Measurements from ENCODE around the gene RPL13. TPM values are rescaled to one million over a fixed set of nuclear protein-coding genes. Genes with fewer than 3 reads are reported as not detected.

Gene RPL13
- total and polyA plus RNA-seq, 4 donors = 699 to 2,663 (median 1,571) TPM

- TF ChIP-seq FOXA2 (IDR thresholded peaks at IDR 0.05) (peak; percentile 86), FOXA1 (IDR thresholded peaks at IDR 0.05) (peak; percentile 65), CTCF (IDR thresholded peaks at IDR 0.05; ENCODE audit: low read depth, low read length, missing input control) (no peak), REST (IDR thresholded peaks at IDR 0.05) (no peak), HNF4A (conservative IDR thresholded peaks at IDR 0.05) (peak; percentile 85 to 88), ATF3 (IDR thresholded peaks at IDR 0.05) (no peak), HNF4G (IDR thresholded peaks at IDR 0.05) (peak; percentile 18), EGR1 (IDR thresholded peaks at IDR 0.05; ENCODE audit: low read depth in 2 of 2) (peak; percentile 60 to 86), JUND (IDR thresholded peaks at IDR 0.05) (no peak), GABPA (IDR thresholded peaks at IDR 0.05 in 1 of 2, conservative IDR thresholded peaks at IDR 0.05 in 1 of 2) (peak in 1 of 2 donors; percentile 77), RXRA (IDR thresholded peaks at IDR 0.05) (peak; percentile 99), SP1 (IDR thresholded peaks at IDR 0.05) (peak; percentile 90), ZBTB33 (IDR thresholded peaks at IDR 0.05) (no peak), NR2F2 (IDR thresholded peaks at IDR 0.05) (peak; percentile 100), TAF1 (conservative IDR thresholded peaks at IDR 0.05) (no peak), MAX (IDR thresholded peaks at IDR 0.05) (no peak), YY1 (IDR thresholded peaks at IDR 0.05) (no peak), RAD21 (IDR thresholded peaks at IDR 0.05) (peak in 1 of 2 donors; percentile 53)
- Histone ChIP-seq H3K4me3 (ENCODE audit: low read depth in 1 of 3, low read length in 3 of 3) (no peak overlapping the region), H3K9ac (ENCODE audit: low read depth in 1 of 2, low read length in 2 of 2) (peak overlapping the region in 1 of 2 donors; percentile 47), H3K9me3 (ENCODE audit: control insufficient read depth in 4 of 4, low read length in 3 of 4) (no peaks in the 10 kb centered on the region), H3K4me1 (ENCODE audit: control insufficient read depth in 4 of 4, insufficient read depth in 4 of 4, low read length in 3 of 4) (peaks cover 6 to 13% (median 6%) of the 10 kb centered on the region in 4 donors), H3K36me3 (ENCODE audit: control insufficient read depth in 4 of 4, insufficient read depth in 3 of 4, low read depth in 1 of 4, low read length in 3 of 4) (no peaks in the 10 kb centered on the region), H3K27ac (ENCODE audit: low read depth in 1 of 2, low read length in 2 of 2) (peak overlapping the region; percentile 68 to 69), H3K27me3 (ENCODE audit: control insufficient read depth in 4 of 4, insufficient read depth in 4 of 4, low read length in 3 of 4) (no peaks in the 10 kb centered on the region)
- 39% methylated on average over 15 of the region's 15 CpGs for WGBS
- no peak for DNase-seq (ENCODE audit: low spot score)
Measured at GRCh38 chr16:89581861-89582563, 21.5 kb downstream of the RPL13 start.
